HG03354 (cell line): Measurements from ENCODE around the gene FBXO3.
"Not testable (repeated sequence)": the region's sequence is repeated elsewhere in the genome, so short reads cannot be mapped to it uniquely, and the experiment has no call there.

ENCODE experiments used
- ATAC-seq: cut with Tn5 transposase; IDR thresholded peaks from one replicate; pipeline ENCODE4 v1.9.1; 2021; ENCODE audit warnings: mild to moderate bottlenecking; ENCODE audit not compliant: unreplicated experiment, poor library complexity, severe bottlenecking

FBXO3 gene

GRCh38 chr11:33731723-33732531, 42.4 kb downstream of the FBXO3 start:
- ATAC-seq, result no peak

- ATAC-seq, result no peak
Observed at GRCh38 chr11:33730716-33731115, 43.6 kb downstream of the FBXO3 start.

- ATAC-seq, result not testable (repeated sequence)
Observed at GRCh38 chr11:33729072-33729664, 45.2 kb downstream of the FBXO3 start.

- ATAC-seq, result not testable (repeated sequence)
Observed at GRCh38 chr11:33727539-33727938, 46.8 kb downstream of the FBXO3 start.

DNA sequence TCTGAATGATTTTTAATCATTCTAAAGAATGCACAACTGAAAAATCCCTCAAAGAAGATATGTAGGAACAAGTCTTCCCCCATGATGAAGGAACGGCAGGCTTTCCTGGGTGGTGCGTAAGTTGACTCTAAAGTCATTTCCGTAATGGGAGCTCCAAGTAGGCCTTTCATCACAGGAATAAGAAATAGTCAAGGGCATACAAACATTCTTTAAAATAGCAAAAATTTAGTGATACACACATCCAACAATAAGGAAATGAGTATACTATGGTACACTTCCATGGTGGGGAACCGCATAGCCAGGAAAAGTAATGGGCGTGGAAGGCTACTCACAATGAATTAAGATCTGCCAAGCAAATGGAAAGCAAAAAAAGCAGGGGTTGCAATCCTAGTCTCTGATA, 48.8 kb downstream of the FBXO3 start:
- ATAC-seq, result no peak

DNA sequence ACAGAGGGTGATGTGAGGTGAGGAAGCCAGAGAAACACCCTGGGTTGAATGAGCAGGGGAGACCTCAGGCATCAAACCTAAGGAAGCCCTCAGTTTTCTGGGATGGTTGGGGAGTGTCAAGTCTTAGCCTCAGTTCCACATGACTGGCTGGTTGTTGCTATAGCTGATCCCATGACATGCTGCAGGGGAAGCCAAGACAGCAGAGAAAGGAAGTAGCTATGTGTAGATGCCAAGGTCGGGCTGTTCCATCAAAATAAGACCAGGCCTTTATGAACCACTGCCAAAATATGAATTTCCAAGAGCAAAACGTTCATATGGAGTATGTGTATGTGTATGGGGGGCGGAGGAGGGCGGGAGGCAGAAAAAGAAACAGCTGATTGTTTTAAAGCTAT, 49.7 kb downstream of the FBXO3 start:
- no peak for ATAC-seq

GRCh38 chr11:33723238-33723881, 51.0 kb downstream of the FBXO3 start:
- peak; percentile 23 for ATAC-seq

DNA sequence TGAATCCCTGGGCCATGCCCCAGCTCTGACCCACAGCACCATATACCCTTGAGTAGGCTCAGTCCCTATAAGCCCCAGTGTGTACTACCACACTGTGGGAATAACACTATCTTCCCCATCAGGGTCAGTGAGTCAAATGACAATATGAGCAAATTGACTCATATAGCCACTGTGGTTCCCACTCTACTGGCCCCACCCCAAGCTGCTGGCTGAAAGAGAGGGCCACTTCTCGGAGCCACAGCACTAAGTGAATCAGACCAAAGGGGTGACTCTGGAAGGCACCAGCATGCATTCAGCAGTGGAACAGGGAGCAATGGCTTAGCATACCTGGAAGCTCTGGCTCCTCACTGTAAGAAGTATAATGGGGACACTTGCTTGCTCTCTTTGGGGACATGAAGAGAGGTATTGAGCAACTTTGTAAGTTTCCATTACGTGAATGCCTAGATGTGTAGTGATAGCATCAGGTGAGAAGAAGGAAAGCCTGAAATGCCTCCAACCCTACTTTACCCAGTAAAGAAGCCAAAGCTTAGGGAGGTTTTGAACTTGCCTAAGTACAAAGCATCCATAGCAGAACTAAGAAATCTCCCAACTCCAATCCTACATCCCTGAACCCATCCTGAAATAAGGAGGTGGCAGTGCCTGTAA, 51.6 kb downstream of the FBXO3 start:
- ATAC-seq, result peak; percentile 74

- no peak for ATAC-seq
Observed at GRCh38 chr11:33721984-33722383, 52.3 kb downstream of the FBXO3 start.

DNA sequence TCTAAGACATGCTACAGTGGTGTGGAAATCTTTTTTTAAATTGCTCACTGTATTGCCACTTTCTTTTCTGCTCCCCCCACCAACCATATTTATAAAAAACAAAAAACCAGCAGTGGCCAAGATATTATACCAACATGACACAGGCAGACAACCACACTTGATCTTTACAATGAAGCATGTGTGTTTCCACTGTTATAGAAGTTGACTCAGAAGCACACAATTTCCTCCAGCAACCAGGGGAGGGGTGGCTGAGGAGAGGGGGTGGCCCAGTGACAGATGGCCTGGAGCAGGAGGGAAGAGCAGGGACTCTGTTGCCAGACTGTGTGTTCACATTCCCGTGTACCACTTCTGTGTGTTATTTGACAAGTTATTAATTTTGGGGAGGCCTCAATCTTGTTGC, 52.9 kb downstream of the FBXO3 start:
- ATAC-seq, result no peak

DNA sequence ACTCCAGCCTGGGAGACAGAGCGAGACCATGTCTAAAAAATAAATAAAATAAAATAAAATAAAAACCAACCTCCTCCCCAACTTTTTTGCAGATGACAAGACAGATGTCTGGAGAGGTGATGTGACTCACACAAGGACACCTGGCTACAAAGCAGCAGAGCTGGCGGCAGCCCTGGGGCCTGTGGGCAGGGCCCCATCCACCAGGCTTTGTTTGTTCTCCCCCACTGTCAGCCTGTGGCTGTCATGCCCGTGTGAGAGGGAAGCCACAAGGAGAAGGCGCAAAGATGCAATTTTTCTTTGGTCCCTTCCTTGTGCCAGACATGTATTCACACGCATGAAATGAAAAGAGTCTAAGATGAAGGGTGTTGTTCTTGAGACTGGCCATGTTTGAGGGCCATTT, 54.7 kb downstream of the FBXO3 start:
- ATAC-seq, result no peak

DNA sequence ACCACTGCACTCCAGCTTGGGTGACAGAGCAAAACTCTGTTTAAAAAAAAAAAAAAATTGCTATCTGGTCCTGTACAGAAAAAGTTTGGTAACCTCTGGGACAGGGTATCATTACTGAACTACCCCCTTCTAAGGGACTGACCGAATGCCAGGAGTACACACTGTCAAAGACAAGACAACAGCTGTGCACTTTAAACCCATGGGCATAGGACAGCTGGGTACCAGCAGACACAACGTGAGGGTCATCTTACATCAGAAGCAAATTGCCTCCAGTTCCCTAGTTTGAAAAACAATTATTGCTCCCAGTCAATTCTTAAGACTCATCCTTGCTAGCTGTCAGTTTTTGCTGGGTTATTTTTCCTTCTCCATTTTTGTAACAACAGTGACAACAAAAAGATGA, 55.9 kb downstream of the FBXO3 start:
- ATAC-seq, result no peak

DNA sequence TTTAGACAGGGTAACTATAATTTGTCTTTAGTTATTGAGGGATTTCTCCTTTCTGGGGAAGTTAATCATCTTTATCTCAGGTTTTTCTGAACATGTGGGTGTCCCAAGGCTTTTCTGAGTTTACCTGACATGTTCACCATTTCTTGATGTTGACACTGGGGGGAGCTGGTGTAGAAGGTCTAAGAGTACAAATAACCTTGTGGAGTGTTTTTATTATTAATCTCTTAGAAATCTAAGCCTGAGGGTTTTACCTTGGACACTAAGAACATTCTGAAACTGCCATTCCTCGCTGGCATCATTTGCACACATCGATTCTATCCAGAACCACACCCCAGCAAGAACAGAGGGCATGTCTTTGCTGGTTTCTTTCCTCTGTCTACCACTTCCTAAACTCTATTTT, 58.1 kb downstream of the FBXO3 start:
- no peak for ATAC-seq

GRCh38 chr11:33713856-33714398, 60.4 kb downstream of the FBXO3 start:
- ATAC-seq, result no peak

DNA sequence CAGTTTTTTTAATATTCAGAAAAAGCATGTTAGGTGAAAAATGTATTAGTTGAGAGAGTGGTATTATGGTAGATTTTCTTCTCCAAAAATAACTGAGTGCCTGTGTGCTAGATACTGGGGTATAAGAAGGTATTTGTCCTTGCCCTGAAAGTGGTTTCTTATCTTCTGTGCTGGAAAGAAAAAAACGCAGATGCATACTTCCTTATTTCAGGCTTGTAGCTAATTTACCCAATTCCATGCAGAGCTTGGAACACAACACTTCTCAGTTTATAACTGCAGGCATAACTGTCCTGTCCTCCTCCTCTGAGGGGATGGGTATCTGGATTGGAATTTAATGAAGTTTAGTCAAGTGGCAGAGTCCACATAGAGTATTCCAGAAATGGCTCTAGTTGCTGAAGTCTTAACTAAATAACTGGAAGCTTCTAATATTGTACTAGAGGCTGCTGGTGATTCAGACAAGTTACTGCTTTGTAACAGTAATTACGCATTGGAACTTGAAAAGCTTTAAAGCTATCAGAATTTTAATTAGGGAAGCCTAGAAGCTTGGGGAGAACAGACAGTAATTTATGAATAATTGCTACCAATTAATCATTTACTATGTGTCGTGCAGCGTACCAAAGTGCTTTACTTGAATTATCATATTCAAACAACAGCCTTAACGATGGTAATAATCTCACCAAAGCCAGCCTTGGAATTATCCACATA, 61.0 kb downstream of the FBXO3 start:
- no peak for ATAC-seq

DNA sequence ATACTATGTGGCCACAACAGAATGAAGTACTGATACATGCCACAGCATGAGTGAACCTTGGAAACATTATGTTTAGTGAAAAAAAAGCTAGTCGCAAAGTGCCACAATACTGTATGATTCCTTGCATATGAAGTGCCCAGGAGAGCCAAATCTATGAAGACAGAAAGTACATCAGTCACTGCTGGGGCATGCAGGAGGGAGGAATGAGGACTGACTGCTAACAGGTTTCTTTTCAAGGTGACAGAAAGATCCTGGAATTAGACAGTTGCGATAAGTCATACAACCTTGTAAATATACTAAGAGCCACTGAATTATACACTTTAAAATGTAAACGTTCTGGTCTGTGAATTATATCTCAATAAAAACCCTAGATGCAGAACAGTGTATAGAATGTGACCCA, 61.9 kb downstream of the FBXO3 start:
- ATAC-seq, result no peak

- no peak for ATAC-seq
Observed at GRCh38 chr11:33709466-33709865, 64.9 kb downstream of the FBXO3 start.

- ATAC-seq, result no peak
Observed at GRCh38 chr11:33708985-33709384, 65.3 kb downstream of the FBXO3 start.

GRCh38 chr11:33707831-33708230, 66.5 kb downstream of the FBXO3 start:
- ATAC-seq, result not testable (repeated sequence)

- no peak for ATAC-seq
Observed at GRCh38 chr11:33706966-33707365, 67.4 kb downstream of the FBXO3 start.
